CD1c-positive myeloid dendritic cell (primary cell): ENCODE results near the gene HBQ1.
"Not testable (repeated sequence)": the region's sequence is repeated elsewhere in the genome, so short reads cannot be mapped to it uniquely, and the experiment has no call there.

Experiments used
- DNase-seq: peaks from one replicate; pipeline ENCODE4 v3.0.0-alpha.2; 2016; ENCODE audit errors: extremely low spot score

Gene HBQ1

DNA sequence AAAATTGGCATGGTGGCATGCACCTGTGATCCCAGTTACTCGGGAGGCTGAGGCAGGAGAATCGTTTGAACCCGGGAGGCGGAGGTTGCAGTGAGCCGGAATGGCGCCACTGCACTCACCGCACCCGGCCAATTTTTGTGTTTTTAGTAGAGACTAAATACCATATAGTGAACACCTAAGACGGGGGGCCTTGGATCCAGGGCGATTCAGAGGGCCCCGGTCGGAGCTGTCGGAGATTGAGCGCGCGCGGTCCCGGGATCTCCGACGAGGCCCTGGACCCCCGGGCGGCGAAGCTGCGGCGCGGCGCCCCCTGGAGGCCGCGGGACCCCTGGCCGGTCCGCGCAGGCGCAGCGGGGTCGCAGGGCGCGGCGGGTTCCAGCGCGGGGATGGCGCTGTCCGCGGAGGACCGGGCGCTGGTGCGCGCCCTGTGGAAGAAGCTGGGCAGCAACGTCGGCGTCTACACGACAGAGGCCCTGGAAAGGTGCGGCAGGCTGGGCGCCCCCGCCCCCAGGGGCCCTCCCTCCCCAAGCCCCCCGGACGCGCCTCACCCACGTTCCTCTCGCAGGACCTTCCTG lies at the start of gene HBQ1:
HBQ1 (plus strand) TSS at position 359 of the 575 bp plus-strand sequence; CDS start at position 387, 28 bp downstream.
- DNase-seq, result peak; percentile 18

DNA sequence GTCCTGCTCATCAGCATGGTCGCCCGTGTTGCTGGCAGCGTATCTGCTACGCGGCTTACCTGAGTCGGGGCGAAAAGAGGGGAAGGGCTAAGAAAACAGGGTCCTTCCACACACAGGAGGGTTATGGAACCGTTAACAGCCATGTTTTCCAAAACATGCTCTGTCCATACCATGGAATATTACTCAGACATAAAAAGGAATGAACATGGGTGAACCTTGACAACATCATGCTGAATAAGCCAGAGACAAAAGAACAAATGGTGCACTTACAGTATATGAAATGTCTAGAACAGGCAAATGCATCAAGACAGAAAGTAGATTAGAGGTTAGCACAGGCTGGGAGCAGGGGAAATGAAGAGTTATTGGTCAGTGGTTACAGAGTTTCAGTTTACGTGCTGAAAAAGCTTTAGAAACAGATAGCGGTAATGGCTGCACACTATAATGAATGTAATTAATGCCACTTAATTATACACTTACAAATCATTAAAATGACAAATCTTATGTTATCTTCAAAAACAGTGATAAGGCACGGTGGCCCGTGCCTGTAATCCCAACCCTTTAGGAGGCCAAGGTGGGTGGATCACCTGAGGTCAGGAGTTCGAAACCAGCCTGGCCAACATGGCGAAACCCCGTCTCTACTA lies 49.6 kb upstream of the HBQ1 start:
- no peak for DNase-seq

DNA sequence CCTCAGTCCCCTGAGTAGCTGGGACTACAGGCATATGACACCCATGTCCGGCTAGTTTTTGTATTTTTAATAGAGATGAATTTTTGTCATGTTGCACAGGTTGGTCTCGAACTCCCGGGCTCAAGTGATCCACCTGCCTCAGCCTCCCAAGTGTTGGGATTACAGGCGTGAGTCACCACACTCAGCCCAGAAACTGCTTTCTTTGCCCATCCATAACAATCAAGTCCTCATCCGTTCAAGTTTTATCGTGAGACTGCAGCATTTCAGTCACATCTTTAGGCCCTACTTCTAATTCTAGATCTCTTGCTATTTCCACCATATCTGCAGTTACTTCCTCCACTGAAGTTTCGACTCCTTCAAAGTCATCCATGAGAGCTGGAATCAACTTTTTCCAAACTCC lies 48.1 kb upstream of the HBQ1 start:
- DNase-seq, result no peak

DNA sequence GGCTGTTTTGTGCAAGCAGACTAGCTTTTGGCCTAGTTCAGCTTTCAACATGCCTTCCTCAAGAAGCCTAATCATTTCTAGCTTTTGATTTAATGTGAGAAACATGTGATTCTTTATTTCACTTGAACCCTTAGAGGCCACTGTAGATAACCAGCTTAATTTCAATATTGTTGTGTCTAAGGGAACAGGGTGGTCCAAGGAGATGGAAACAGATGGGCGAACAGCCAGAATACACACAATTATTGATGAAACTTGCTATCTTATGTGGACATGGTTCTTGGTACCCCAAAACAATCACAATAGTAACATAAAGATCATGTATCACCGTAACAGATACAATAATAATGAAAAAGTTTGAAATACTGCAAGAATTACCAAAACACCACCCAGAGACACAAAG lies 46.5 kb upstream of the HBQ1 start:
- DNase-seq, result no peak

DNA sequence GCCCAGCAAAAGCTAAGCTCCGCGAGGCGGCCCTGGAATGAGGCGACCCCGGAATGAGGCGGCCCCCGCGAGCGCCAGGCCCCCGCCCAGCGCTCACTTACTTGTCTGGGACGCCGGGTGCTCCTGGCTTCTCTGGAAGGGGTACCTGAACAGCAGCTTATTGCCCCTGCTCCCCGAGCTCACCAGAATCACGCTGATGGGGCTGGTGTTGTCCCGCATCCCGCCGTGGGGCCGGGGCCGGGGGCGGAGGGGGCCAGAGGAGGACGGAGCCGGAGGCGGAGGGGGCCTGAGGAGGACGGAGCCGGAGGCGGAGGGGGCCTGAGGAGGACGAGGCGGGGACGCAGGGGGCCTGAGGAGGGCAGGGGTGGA lies 42.2 kb upstream of the HBQ1 start:
- DNase-seq, result no peak

DNA sequence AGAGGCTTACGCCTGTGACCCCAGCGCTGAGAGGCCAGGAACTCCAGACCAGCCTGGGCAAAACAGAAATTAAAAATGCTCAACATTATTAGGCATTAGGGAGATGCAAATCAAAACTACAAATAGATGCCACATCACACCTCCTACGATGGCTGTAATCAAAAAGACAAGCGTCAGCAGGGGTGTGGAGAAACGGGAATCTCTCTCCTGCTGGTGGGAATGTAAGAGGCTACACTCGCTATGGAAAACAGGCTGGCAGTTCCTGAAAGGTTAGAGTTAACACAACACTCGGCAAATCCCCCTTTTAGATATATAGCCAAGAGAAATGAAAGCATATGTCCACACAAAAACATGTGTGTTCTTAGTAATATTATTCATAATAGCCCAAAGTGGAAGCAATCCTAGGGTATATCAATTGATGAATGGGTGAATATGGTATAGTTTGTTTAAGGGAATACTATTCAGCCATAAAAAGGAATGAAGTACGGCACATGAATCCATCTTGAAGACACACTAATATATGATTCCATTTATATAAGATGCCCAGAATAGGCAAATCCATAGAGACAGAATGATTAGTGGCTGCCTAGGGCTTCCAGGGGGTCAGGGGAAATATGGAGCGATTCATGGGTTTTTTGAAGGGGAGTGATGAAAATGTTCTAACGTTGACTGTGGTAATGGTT lies 39.9 kb upstream of the HBQ1 start:
- no peak for DNase-seq

DNA sequence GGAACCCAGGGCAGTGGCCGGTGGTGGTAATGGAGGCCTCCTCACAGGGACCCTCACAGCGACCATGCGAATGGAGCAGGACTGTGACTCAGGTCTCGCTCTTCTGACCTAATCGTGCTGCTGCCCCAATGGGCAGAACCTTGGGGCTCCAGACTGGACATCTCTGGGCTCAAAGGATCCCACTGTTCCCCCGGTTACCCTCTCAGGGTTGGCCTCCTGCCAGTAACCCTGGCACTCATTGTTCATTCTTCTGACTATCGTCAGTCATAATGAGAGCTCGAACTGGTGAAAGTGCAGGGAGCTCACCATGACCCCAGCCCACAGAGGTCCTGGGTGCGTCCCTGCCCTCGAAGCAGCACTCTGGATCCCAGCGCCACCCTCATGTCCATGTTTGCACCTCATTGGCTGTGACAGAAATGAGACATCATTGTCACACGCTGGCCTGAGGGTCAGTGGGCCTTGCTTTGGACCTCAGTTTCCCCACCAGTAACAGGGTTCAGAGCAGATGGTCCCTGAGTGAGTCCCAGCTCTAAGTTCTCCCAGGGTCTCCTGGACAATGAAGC lies 37.8 kb upstream of the HBQ1 start:
- no peak for DNase-seq

DNA sequence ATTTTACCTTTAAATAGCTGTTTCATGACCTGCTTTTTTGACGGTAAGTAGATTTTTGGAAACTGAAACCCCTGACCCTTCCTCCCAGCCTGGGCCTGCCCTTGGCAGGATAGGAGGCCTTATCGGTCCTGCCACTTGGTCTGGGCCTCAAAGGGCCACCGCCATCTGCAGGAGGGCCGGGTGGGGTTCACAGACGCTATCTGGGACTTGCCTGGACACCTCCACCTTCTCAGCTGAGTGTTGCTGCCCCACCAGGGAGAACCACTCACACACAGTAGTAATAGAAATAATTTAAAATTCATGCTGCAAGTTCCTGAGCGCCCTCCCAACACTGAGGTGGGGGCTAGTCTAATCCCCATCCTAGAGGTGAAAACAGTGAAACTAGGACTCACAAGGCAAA lies 37.2 kb upstream of the HBQ1 start:
- no peak for DNase-seq

DNA sequence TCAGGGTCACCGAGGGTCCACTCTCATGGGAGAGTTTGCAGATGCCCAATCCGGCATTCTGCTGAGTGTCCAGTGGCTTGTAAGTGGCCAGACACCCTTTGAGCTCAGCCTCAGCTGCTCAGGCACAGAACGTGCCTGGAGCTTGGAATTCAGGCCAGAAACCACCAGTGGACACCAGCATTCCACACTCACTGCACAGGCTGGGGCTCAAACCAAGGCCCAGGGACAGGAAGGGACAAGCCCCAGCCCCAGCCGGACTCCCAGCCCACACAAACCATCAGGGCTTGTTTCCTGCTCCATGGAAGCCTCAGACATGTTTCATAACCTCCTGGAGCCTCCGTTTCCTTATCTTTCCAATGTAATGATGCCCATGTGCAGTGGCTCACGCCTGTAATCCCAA lies 36.8 kb upstream of the HBQ1 start:
- no peak for DNase-seq

DNA sequence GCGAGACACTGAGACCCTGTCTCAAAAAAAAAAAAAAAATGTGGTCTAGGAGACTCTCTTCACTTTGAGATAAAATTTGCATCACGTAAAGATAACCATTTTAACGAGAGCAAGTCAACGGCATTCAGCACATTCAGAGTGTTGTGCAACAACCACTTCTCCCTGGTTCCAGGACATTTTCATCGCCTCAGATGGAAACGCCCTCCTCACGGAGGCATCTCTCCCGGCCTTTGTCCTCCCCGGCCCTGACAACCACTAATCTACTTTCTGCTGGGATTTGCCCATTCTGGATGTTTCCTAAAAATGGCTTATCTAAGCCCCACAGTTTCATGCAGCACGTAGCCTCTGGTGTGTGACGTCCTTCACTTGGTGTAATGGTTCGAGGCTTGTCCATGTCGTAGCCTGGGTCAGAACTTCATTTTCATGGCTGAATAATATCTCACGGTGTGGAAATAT lies 35.4 kb upstream of the HBQ1 start:
- DNase-seq, result no peak

DNA sequence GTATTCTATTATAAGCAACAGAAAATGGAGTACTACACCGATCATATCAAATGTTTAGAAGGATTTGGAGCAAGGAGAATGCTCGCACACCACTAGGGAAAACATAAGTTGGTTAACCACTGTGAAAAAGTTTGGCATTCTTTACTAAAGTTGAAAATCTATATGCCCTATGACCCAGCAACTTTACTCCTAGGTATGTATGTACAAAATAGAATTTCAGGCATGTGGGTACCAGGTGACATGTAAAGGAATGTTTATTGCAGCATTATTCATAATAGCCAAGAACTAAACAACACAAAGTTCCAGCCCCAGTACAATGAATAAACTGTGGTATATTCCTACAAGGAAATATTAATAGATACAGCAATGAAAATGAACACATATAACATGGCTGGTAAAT lies 33.6 kb upstream of the HBQ1 start:
- no peak for DNase-seq

DNA sequence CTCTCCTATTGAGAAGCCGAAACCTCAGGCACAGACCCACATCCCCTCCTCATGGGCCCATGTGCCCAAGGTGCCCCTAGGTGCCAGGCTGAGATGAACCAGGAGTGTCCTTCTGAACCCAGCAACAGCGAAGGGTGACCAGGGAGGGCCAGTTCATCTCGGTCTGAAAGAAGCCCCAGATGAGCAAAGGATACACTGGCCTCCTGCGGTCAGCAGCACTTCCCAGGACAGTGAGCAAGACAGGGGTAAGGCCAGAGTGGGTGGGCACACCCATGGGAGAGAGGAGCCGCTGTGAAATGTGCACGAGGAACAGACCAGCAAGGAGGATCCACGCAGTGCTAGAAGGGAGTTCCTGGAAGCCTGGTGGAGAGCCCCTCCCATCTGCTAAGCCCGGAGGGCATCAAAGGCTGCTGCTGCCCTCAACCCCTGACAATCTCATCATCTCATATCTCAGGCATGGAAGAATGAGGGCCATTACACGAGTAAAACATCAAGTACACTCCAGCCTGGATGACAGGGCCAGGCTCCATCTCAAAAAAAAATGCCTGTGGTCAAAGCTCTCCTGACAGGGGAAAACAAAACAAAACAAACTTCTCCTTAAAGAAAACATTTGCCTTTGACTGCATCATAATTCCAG lies 31.1 kb upstream of the HBQ1 start:
- no peak for DNase-seq

DNA sequence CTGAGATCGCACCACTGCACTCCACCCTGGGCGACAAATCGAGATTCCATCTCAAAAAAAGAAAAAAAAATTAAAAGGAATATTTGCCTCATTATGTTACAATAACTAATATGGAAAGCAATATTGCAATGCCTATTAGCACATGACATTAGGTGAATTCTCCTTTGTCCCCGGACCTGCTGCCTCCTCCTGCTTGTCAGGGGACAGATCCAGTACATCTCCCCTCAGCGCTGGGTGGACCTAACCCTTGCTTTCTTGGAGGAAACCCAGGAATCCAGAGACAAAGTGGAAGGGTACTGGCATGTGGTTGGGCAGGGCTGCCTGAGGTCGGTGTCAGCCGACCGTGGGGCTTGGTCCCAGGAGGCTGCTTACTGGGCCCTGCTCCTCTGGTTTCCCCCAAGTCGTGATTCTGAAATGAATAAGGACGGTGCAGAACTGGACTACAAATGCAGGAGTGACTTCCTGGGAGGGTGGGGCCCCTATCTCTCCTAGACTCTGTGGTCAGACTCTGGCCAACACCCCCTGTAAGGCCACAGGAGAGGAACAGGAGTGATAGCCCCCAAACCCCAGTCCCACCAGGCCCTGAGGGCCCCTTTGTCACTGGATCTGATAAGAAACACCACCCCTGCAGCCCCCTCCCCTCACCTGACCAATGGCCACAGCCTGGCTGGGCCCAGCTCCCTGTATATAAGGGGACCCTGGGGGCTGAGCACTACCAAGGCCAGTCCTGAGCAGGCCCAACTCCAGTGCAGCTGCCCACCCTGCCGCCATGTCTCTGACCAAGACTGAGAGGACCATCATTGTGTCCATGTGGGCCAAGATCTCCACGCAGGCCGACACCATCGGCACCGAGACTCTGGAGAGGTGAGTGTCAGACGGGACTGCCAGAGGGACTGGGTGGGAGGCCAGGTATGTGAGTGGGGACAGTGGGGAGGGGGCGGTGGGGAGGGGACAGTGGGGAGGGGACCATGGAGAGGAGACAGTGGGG lies 27.8 kb upstream of the HBQ1 start, which contains the start of gene HBZ:
HBZ (plus strand) TSS at position 504 of the 988 bp plus-strand sequence; CDS start at position 770, 266 bp downstream.
- DNase-seq, result no peak

DNA sequence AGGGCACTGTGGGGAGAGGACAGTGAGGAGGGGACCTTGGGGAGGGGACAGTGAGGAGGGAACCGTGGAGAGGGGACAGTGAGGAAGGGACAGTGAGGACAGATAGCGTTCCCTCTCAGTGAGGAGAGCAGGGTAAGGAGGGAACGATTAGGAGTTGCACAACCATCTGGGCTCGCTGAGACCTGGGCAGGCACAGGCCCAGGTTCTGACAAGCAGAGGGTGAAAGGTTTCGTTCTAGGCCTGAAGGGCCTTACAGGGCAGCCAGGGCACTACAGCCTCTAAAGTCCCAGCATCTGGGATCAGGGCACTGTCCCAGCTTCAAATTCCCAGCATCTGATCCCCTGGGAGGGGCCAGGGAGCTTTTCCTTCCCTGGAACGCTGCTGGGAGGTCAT lies 27.1 kb upstream of the HBQ1 start:
- DNase-seq, result not testable (repeated sequence)

DNA sequence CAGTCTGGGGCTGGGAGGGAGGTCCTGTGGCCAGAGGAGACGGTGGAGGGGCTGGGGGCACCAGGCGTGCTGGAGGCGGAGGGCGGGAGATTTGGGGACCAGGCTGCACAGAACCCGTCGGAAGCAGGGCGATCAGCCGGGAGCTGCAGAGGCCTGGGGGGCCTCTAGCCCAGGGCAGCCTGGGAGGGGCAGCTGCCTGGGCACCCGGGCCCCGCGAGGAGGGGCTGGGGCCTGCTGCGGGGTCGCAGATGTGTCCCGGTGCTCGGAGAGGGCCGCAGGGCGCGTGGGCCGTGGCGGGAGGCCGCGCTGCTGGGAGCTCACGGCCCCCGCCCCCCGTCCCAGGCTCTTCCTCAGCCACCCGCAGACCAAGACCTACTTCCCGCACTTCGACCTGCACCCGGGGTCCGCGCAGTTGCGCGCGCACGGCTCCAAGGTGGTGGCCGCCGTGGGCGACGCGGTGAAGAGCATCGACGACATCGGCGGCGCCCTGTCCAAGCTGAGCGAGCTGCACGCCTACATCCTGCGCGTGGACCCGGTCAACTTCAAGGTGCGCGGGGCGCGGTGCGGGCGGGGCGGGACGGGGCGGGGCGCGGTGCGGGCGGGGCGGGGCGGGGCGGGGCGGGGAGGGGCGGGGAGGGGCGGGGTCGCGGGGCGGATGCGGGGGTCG lies 26.6 kb upstream of the HBQ1 start:
- not testable (repeated sequence) for DNase-seq

DNA sequence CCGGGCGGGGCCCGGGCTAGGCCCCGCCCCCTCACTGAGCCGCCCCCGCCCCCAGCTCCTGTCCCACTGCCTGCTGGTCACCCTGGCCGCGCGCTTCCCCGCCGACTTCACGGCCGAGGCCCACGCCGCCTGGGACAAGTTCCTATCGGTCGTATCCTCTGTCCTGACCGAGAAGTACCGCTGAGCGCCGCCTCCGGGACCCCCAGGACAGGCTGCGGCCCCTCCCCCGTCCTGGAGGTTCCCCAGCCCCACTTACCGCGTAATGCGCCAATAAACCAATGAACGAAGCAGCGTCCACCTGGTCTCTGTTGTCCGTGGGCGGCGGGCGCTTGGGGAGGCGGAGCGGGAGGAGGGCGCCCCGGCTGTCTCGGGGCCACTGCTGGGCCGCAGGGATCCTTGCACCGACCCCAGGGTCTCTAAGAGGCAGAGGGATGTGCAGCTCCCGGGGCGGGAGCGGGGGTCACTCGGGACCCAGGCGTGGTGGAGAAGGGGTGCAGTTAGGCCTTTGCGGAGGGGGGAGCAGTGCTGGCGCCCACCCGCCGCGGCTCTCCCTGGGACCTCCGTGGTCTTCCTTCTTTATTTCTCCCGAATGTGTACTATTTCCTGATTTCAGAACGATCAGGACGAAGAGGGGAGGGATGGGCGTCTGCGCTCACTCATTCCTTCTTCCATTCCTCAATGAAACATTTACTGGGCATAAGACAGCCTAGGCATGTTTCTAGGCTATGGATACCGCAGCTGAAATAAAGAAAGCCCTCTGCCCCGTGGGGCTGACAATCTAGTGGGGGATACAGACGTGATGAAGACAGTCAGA lies 25.8 kb upstream of the HBQ1 start:
- DNase-seq, result peak; percentile 29

DNA sequence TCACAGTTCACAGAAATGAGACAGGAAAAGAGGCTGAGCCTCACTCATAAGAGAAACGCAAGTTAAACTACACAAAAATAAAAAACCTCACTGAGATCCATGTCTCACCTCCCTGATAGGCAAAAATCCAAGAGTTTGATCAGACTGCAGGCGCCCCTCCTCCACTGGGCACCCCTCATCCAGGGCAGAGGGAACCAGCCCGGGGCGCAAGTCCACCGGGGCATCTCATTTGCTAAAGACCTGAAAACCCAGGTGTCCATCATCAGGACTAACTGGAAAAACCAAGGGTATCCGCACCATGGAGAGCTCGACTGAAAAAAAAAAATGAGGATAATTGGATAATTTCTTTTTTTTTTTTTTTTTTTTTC lies 25.2 kb upstream of the HBQ1 start:
- no peak for DNase-seq

DNA sequence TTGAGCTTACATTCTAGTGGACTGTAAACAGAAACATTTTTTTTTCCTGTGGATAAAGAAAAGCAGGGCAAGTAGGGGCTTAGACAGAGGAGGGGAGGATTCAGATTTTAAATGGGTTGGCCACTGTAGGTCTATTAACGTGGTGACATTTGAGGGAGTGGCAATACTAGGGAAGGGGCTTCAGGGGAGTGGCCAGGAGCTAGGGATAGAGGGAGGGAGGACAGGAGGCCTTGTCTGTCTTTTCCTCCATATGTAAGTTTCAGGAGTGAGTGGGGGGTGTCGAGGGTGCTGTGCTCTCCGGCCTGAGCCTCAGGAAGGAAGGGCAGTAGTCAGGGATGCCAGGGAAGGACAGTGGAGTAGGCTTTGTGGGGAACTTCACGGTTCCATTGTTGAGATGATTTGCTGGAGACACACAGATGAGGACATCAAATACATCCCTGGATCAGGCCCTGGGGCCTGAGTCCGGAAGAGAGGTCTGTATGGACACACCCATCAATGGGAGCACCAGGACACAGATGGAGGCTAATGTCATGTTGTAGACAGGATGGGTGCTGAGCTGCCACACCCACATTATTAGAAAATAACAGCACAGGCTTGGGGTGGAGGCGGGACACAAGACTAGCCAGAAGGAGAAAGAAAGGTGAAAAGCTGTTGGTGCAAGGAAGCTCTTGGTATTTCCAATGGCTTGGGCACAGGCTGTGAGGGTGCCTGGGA lies 21.0 kb upstream of the HBQ1 start:
- no peak for DNase-seq

DNA sequence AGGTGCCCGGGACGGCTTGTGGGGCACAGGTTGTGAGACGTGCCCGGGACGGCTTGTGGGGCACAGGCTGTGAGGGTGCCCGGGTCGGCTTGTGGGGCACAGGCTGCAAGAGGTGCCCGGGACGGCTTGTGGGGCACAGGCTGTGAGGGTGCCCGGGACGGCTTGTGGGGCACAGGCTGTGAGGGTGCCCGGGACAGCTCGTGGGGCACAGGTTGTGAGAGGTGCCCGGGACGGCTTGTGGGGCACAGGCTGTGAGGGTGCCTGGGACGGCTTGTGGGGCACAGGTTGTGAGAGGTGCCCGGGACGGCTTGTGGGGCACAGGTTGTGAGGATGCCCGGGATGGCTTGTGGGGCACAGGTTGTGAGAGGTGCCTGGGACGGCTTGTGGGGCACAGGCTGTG lies 20.0 kb upstream of the HBQ1 start:
- DNase-seq, result not testable (repeated sequence)
